HFF-Myc (cell line): Measurements from ENCODE around the gene LRCH2.

Source experiments
- DNase-seq: peaks from one replicate; pipeline ENCODE4 v3.0.0-alpha.2; 2011; ENCODE audit warnings: low read depth; ENCODE audit errors: extremely low read depth
- H3K4me3 ChIP-seq: replicated peaks from 2 replicates; pipeline ENCODE4 v1.5.1; 2011; ENCODE audit warnings: low read depth, mild to moderate bottlenecking, control low read depth, low read length
- TF ChIP-seq, protein P1 (sequence below): IDR thresholded peaks from 2 replicates; pipeline ENCODE4 v1.5.1; 2012; ENCODE audit warnings: mild to moderate bottlenecking, low read depth, low read length, control low read depth; ENCODE audit errors: missing control alignments

LRCH2 gene

DNA sequence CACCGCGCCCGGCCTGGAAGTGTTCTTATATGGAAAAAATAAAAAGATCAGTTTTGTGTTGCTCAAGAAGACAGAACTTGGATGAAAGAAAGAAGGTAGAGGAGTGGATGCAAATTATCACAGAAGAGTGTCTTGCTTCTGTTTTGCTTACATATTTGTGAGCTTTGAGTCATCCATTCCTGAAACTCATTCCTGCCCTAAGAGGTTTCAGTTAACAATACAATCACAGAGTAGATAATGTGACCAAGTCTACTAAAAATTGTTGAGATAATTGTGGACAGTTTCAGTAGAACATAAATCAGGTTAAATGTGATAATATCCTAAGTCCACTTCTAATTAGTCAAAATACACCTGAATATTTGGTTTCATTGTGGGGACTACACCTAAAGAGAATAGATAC lies 26.4 kb upstream of the LRCH2 start:
- no peak for DNase-seq
- no peak overlapping the region for H3K4me3 ChIP-seq
- TF ChIP-seq, protein P1, sequence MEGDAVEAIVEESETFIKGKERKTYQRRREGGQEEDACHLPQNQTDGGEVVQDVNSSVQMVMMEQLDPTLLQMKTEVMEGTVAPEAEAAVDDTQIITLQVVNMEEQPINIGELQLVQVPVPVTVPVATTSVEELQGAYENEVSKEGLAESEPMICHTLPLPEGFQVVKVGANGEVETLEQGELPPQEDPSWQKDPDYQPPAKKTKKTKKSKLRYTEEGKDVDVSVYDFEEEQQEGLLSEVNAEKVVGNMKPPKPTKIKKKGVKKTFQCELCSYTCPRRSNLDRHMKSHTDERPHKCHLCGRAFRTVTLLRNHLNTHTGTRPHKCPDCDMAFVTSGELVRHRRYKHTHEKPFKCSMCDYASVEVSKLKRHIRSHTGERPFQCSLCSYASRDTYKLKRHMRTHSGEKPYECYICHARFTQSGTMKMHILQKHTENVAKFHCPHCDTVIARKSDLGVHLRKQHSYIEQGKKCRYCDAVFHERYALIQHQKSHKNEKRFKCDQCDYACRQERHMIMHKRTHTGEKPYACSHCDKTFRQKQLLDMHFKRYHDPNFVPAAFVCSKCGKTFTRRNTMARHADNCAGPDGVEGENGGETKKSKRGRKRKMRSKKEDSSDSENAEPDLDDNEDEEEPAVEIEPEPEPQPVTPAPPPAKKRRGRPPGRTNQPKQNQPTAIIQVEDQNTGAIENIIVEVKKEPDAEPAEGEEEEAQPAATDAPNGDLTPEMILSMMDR: no peak

DNA sequence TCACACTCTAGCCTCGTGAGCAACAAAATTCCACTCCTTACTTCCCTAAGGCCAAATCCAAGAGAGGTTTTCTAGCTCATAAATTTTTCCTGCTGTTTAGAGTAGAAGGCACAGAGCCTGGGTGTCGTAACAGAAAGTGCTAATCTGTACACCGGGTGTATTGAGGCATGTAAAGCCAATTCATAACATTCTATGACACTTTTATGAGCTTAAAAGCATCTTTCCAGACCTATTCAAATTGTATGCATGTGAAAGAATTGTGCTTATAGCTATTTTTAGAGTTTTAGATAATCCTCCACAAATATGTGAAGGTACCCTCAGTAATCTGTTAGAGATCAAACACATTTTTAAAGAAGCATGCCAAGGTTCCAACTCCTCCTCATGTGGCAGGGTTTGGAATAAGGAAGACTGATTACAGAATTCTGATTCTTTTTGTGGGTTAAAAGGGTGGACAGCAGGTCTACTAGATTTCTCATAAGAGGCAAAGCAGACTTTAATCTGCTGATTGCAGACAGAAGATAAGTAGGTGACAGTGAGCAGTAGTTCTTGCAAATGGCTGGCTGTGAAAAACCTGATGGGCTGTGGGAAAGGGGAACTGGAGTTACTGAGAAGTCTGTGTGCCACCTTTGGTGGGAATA lies 25.5 kb upstream of the LRCH2 start:
- H3K4me3 ChIP-seq: no peak overlapping the region
- TF ChIP-seq, protein P1: no peak
- DNase-seq: no peak

GRCh38 chrX:115257711-115258110 lies 23.8 kb upstream of the LRCH2 start:
- DNase-seq: no peak
- no peak overlapping the region for H3K4me3 ChIP-seq
- TF ChIP-seq, protein P1: no peak

GRCh38 chrX:115255003-115255402 lies 21.1 kb upstream of the LRCH2 start:
- no peak for DNase-seq
- no peak overlapping the region for H3K4me3 ChIP-seq
- TF ChIP-seq, protein P1: no peak

GRCh38 chrX:115251458-115252233 lies 17.8 kb upstream of the LRCH2 start:
- DNase-seq: no peak
- no peak overlapping the region for H3K4me3 ChIP-seq
- TF ChIP-seq, protein P1: no peak

DNA sequence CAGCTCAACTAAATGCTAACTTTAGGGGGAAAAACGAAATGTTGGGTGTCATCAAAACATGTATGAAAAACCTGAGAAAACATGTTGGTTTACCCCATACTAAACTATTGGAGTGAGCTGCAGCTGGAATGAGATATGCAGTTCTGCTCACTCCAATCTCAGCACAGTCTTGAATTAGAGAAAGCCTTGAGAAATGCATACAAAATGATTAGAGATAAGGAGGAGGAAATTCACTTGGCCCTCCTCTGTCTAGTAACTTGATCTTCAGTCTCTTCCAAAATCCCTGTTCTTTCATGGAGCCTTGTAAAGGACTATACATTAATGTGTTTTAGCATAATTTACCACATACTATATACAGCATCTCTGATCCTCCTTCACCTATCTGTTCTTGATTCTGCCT lies 3.2 kb upstream of the LRCH2 start:
- TF ChIP-seq, protein P1: no peak
- no peak for DNase-seq
- H3K4me3 ChIP-seq: no peak overlapping the region
